ENCODE data around the gene CDCA7L.

CDCA7L gene

DNA sequence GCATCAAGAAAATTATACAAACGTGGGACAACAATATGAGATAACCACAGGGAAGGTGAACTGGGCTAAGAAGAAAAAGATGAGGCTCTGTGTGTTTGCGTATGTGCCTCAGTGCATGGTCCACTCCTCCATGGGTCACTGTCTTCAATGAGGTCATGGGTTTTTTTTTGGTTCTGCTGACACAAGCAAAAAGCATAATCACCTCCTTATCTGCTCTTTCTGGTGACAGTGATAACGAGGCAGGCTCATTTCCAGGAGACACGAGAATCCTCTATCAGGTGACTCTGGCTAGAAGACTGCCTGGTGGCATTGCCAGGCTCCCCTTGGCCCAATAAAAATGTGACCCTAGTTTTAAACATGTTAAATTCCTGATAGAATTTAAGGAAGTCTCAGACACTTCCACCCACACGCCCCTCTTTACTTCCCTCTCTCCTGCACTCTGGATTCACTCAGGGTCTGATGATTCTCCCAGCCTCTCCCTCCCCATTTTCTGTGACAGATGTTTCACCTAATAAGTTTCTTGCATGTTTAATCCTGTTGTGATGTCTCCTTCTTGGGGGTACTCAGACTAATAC, 35.3 kb upstream of the CDCA7L start:
- Mint-ChIP-seq H3K27ac (peak overlapping the region; percentile 16), H3K36me3 (ENCODE audit: low read depth) (no peaks in the 10 kb centered on the region), H3K4me3 (no peak overlapping the region), H3K27me3 (ENCODE audit: low read depth, poor library complexity) (peaks cover 12% of the 10 kb centered on the region), H3K9me3 (no peaks in the 10 kb centered on the region), H3K4me1 (peaks cover 25% of the 10 kb centered on the region)
- no peak for TF ChIP-seq CTCF (IDR thresholded peaks at IDR 0.05)
- no peak for DNase-seq

DNA sequence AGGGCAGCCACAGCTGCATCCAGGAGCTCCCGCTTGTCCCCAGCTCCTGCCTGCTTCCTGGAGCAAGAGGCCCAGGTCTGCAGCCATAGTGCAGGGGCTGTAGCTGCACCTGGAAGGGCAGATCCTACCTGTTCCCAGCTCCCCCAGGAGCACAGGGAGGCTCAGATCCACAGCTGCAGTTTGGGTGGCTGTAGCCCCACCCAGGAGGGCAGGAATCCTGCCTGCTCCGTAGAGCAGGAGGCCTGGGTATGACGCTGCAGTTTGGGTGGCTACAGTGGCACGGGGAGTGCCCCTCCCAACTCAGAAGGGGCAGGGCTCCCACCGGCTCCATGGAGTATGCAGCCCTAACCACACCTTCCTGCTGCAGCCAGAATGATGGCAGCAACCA, 26.7 kb upstream of the CDCA7L start:
- Mint-ChIP-seq H3K4me1 (no peaks in the 10 kb centered on the region), H3K9me3 (peaks cover 7% of the 10 kb centered on the region), H3K36me3 (ENCODE audit: low read depth) (no peaks in the 10 kb centered on the region), H3K27me3 (ENCODE audit: low read depth, poor library complexity) (peaks cover 3% of the 10 kb centered on the region), H3K4me3 (no peak overlapping the region), H3K27ac (no peak overlapping the region)
- TF ChIP-seq CTCF (IDR thresholded peaks at IDR 0.05): no peak
- no peak for DNase-seq

GRCh38 chr7:21971780-21972396, 26.2 kb upstream of the CDCA7L start:
- Mint-ChIP-seq H3K9me3 (peaks cover 7% of the 10 kb centered on the region), H3K4me3 (no peak overlapping the region), H3K36me3 (ENCODE audit: low read depth) (no peaks in the 10 kb centered on the region), H3K4me1 (no peaks in the 10 kb centered on the region), H3K27me3 (ENCODE audit: low read depth, poor library complexity) (peaks cover 3% of the 10 kb centered on the region), H3K27ac (no peak overlapping the region)
- DNase-seq: no peak
- no peak for TF ChIP-seq CTCF (IDR thresholded peaks at IDR 0.05)

- no peaks in the 10 kb centered on the region for H3K4me1 Mint-ChIP-seq
- no peak for TF ChIP-seq CTCF (IDR thresholded peaks at IDR 0.05)
- peaks cover 7% of the 10 kb centered on the region for H3K9me3 Mint-ChIP-seq
- DNase-seq: no peak
- H3K4me3 Mint-ChIP-seq: no peak overlapping the region
- H3K27me3 Mint-ChIP-seq (ENCODE audit: low read depth, poor library complexity): peaks cover 8% of the 10 kb centered on the region
- no peak overlapping the region for H3K27ac Mint-ChIP-seq
- H3K36me3 Mint-ChIP-seq (ENCODE audit: low read depth): no peaks in the 10 kb centered on the region
These were observed 24.1 kb upstream of the CDCA7L start for GRCh38 chr7:21969822-21970221.

GRCh38 chr7:21967598-21968003, 21.9 kb upstream of the CDCA7L start:
- H3K27ac Mint-ChIP-seq: no peak overlapping the region
- H3K9me3 Mint-ChIP-seq: no peaks in the 10 kb centered on the region
- no peaks in the 10 kb centered on the region for H3K36me3 Mint-ChIP-seq (ENCODE audit: low read depth)
- no peak overlapping the region for H3K4me3 Mint-ChIP-seq
- no peaks in the 10 kb centered on the region for H3K4me1 Mint-ChIP-seq
- no peak for TF ChIP-seq CTCF (IDR thresholded peaks at IDR 0.05)
- DNase-seq: no peak
- peaks cover 14% of the 10 kb centered on the region for H3K27me3 Mint-ChIP-seq (ENCODE audit: low read depth, poor library complexity)

DNA sequence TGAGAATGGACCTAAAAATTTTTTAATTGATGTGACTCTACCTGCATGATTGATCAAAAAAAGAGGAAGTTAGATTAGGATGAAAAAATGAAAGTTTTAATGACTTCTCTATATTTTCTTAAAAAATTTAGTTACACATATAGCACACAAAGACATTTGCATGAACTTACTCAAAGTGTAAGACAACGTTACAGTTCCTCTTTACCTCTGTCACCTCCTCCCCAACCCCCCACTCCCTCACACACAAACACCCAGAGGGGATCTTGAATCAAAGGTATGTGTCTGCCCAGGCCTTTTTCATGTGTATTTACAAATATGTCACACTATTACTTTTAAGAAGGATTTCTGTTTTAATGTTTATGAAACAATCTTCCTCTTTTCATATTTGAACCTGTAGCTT, 20.6 kb upstream of the CDCA7L start:
- Mint-ChIP-seq H3K4me3 (no peak overlapping the region), H3K36me3 (ENCODE audit: low read depth) (no peaks in the 10 kb centered on the region), H3K4me1 (no peaks in the 10 kb centered on the region), H3K27me3 (ENCODE audit: low read depth, poor library complexity) (peaks cover 19% of the 10 kb centered on the region), H3K9me3 (no peaks in the 10 kb centered on the region), H3K27ac (no peak overlapping the region)
- DNase-seq: no peak
- no peak for TF ChIP-seq CTCF (IDR thresholded peaks at IDR 0.05)
